Neural cell (in vitro differentiated cells): Measurements from ENCODE around the gene LUC7L3. TPM values are rescaled to one million over a fixed set of nuclear protein-coding genes. Genes with fewer than 3 reads are reported as not detected.

Experiments used
- H2AFZ ChIP-seq: fragments of 200-600, 300-800 bp; sonication (generic), shearing (Covaris generic); 2 replicates; pipeline ENCODE4 v1.6.0; 2014; ENCODE audit warnings: low read depth, mild to moderate bottlenecking, antibody characterized with exemption, low read length, moderate library complexity
- H3F3A ChIP-seq: fragments of 200-600 bp; shearing (Covaris generic); 2 replicates; pipeline ENCODE4 v1.6.1; 2016; ENCODE audit warnings: mild to moderate bottlenecking, moderate library complexity, mixed read lengths, antibody characterized with exemption, low read length; ENCODE audit not compliant: insufficient read depth, poor library complexity, severe bottlenecking
- H3K27ac ChIP-seq: fragments of 200-600, 300-800 bp; sonication (generic), shearing (Covaris generic); 2 replicates; pipeline ENCODE4 v1.5.1; 2014; ENCODE audit warnings: mild to moderate bottlenecking, low read length, moderate library complexity
- H3K27me3 ChIP-seq: fragments of 300-800, 200-600 bp; sonication (generic), shearing (Covaris generic); 2 replicates; pipeline ENCODE4 v1.6.0; 2014; ENCODE audit warnings: mild to moderate bottlenecking, low read depth, low read length, moderate library complexity; ENCODE audit not compliant: insufficient read depth
- H3K36me3 ChIP-seq: fragments of 300-800, 200-600 bp; sonication (generic), shearing (Covaris generic); 2 replicates; pipeline ENCODE4 v1.5.1; 2014; ENCODE audit warnings: mild to moderate bottlenecking, antibody characterized with exemption, low read length, moderate library complexity; ENCODE audit not compliant: insufficient read depth
- H3K4me2 ChIP-seq: fragments of 300-800, 200-600 bp; sonication (generic), shearing (Covaris generic); 2 replicates; pipeline ENCODE4 v1.6.0; 2014; ENCODE audit warnings: mild to moderate bottlenecking, low read length
- H3K4me3 ChIP-seq: fragments of 300-800, 200-600 bp; sonication (generic), shearing (Covaris generic); 2 replicates; pipeline ENCODE4 v1.5.1; 2014; ENCODE audit warnings: mild to moderate bottlenecking, low read length, moderate library complexity
- H3K79me2 ChIP-seq: fragments of 200-600 bp; shearing (Covaris generic); replicated peaks from 2 replicates; pipeline ENCODE4 v1.6.0; 2014; ENCODE audit warnings: mild to moderate bottlenecking, low read length, moderate library complexity; ENCODE audit not compliant: insufficient read depth
- H3K9ac ChIP-seq: fragments of 300-800, 200-600 bp; sonication (generic), shearing (Covaris generic); 2 replicates; pipeline ENCODE4 v1.6.1; 2016; ENCODE audit warnings: mild to moderate bottlenecking, low read length, mixed read lengths
- H3K9me2 ChIP-seq: fragments of 200-600 bp; shearing (Covaris generic); 2 replicates; pipeline ENCODE4 v1.6.1; 2016; ENCODE audit warnings: mild to moderate bottlenecking, low read length, mixed read lengths; ENCODE audit not compliant: insufficient read depth
- H3K9me3 ChIP-seq: fragments of 200-600, 300-800 bp; sonication (generic), shearing (Covaris generic); 2 replicates; pipeline ENCODE4 v1.6.1; 2016; ENCODE audit warnings: mild to moderate bottlenecking, mixed run types, low read length, moderate library complexity, mixed read lengths
- H4K20me1 ChIP-seq: fragments of 200-600 bp; shearing (Covaris generic); 2 replicates; pipeline ENCODE4 v1.6.1; 2016; ENCODE audit warnings: mild to moderate bottlenecking, mixed run types; ENCODE audit not compliant: insufficient read depth
- EP300 ChIP-seq: fragments of 450-650 bp; conservative IDR thresholded peaks from 2 replicates; pipeline ENCODE4 v1.6.1; 2014; ENCODE audit warnings: antibody characterized with exemption, mild to moderate bottlenecking, moderate library complexity; ENCODE audit not compliant: poor library complexity, severe bottlenecking
- EZH2 ChIP-seq: fragments of 200-600, 300-800 bp; shearing (Covaris generic), sonication (generic); IDR thresholded peaks from 2 replicates; pipeline ENCODE4 v1.6.1; 2014; ENCODE audit warnings: antibody characterized with exemption, low read length, borderline replicate concordance, mild to moderate bottlenecking; ENCODE audit not compliant: insufficient read depth, poor library complexity, severe bottlenecking
- MXI1 ChIP-seq: fragments of 450-650 bp; conservative IDR thresholded peaks from 2 replicates; pipeline ENCODE4 v1.6.1; 2014; ENCODE audit warnings: antibody characterized with exemption, mild to moderate bottlenecking; ENCODE audit not compliant: poor library complexity, severe bottlenecking
- POLR2AphosphoS5 ChIP-seq: IDR thresholded peaks from 2 replicates; pipeline ENCODE4 v1.6.1; 2012
- RAD21 ChIP-seq: fragments of 450-650 bp; conservative IDR thresholded peaks from 2 replicates; pipeline ENCODE4 v1.6.1; 2014; ENCODE audit warnings: antibody characterized with exemption, mild to moderate bottlenecking, moderate library complexity
- SMC3 ChIP-seq: fragments of 450-650 bp; conservative IDR thresholded peaks from 2 replicates; pipeline ENCODE4 v1.6.1; 2014; ENCODE audit warnings: antibody characterized with exemption, mild to moderate bottlenecking, moderate library complexity; ENCODE audit not compliant: poor library complexity
- TAF1 ChIP-seq: IDR thresholded peaks from 2 replicates; pipeline ENCODE4 v1.6.1; 2012; ENCODE audit warnings: low read depth
- polyA plus RNA-seq: library from polyadenylated mRNA; depleted of rRNA; stranded (reverse); fragments of >200 nt; gene quantifications from 2 replicates; pipeline ENCODE4 v1.2.3, GENCODE V29; 2014
- TF ChIP-seq, protein P1 (sequence below): fragments of 450-650 bp; IDR thresholded peaks from 2 replicates; pipeline ENCODE4 v1.5.1; 2014; ENCODE audit warnings: antibody characterized with exemption, mild to moderate bottlenecking, moderate library complexity; ENCODE audit not compliant: poor library complexity, severe bottlenecking
- TF ChIP-seq, protein P2 (sequence below): IDR thresholded peaks from 2 replicates; pipeline ENCODE4 v1.6.1; 2012; ENCODE audit warnings: borderline replicate concordance

LUC7L3 gene
- polyA plus RNA-seq, 1 donor from 2014 or later, result 677 TPM

DNA sequence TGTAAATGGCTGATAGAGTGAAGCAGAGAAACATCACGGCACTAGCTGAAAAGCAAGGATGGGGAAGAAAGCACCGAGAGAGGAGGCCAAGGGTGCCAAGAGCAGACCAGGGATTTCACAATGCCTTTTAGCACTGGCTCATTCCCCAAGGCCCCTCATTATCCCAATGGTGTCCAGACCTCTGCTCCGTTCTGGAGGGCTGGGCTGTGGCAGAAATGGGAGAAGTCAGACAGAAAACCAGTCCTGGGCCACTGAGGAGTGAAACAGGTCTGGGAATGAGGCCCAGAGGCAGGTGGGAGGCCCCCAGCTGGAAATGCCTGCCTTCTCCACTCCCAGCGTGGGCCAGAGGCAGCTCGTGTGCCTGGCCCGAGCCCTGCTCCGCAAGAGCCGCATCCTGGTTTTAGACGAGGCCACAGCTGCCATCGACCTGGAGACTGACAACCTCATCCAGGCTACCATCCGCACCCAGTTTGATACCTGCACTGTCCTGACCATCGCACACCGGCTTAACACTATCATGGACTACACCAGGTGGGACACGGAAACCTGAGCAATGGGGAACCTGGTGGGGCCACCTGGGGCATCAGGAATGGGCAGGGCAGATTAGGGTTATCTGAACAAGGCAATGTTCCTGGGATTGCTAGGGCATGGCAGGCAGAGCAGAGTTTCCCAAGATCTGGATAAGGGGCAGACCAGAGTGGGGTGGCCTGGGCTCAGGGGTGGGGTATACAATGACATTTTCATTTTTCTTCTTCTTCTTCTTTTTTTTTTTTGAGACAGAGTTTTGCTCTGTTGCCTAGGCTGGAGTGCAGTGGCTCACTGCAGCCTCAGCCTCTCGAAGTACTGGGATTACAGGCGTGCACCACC lies 32.0 kb upstream of the LUC7L3 start:
- Histone ChIP-seq H3K79me2 (no peaks in the 10 kb centered on the region), H3K9me2 (no peaks in the 10 kb centered on the region), H4K20me1 (no peaks in the 10 kb centered on the region), H2AFZ (no peak overlapping the region), H3K9ac (no peak overlapping the region), H3K4me3 (no peak overlapping the region), H3F3A (no peaks in the 10 kb centered on the region), H3K4me2 (no peak overlapping the region), H3K36me3 (no peaks in the 10 kb centered on the region), H3K27me3 (no peaks in the 10 kb centered on the region), H3K27ac (no peak overlapping the region), H3K9me3 (no peaks in the 10 kb centered on the region)
- TF ChIP-seq MXI1 (no peak), EP300 (no peak), RAD21 (no peak), EZH2 (no peak), POLR2AphosphoS5 (no peak), TAF1 (no peak), SMC3 (no peak)
- TF ChIP-seq, protein P1, sequence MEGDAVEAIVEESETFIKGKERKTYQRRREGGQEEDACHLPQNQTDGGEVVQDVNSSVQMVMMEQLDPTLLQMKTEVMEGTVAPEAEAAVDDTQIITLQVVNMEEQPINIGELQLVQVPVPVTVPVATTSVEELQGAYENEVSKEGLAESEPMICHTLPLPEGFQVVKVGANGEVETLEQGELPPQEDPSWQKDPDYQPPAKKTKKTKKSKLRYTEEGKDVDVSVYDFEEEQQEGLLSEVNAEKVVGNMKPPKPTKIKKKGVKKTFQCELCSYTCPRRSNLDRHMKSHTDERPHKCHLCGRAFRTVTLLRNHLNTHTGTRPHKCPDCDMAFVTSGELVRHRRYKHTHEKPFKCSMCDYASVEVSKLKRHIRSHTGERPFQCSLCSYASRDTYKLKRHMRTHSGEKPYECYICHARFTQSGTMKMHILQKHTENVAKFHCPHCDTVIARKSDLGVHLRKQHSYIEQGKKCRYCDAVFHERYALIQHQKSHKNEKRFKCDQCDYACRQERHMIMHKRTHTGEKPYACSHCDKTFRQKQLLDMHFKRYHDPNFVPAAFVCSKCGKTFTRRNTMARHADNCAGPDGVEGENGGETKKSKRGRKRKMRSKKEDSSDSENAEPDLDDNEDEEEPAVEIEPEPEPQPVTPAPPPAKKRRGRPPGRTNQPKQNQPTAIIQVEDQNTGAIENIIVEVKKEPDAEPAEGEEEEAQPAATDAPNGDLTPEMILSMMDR, result no peak
- TF ChIP-seq, protein P2, sequence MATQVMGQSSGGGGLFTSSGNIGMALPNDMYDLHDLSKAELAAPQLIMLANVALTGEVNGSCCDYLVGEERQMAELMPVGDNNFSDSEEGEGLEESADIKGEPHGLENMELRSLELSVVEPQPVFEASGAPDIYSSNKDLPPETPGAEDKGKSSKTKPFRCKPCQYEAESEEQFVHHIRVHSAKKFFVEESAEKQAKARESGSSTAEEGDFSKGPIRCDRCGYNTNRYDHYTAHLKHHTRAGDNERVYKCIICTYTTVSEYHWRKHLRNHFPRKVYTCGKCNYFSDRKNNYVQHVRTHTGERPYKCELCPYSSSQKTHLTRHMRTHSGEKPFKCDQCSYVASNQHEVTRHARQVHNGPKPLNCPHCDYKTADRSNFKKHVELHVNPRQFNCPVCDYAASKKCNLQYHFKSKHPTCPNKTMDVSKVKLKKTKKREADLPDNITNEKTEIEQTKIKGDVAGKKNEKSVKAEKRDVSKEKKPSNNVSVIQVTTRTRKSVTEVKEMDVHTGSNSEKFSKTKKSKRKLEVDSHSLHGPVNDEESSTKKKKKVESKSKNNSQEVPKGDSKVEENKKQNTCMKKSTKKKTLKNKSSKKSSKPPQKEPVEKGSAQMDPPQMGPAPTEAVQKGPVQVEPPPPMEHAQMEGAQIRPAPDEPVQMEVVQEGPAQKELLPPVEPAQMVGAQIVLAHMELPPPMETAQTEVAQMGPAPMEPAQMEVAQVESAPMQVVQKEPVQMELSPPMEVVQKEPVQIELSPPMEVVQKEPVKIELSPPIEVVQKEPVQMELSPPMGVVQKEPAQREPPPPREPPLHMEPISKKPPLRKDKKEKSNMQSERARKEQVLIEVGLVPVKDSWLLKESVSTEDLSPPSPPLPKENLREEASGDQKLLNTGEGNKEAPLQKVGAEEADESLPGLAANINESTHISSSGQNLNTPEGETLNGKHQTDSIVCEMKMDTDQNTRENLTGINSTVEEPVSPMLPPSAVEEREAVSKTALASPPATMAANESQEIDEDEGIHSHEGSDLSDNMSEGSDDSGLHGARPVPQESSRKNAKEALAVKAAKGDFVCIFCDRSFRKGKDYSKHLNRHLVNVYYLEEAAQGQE, result no peak

DNA sequence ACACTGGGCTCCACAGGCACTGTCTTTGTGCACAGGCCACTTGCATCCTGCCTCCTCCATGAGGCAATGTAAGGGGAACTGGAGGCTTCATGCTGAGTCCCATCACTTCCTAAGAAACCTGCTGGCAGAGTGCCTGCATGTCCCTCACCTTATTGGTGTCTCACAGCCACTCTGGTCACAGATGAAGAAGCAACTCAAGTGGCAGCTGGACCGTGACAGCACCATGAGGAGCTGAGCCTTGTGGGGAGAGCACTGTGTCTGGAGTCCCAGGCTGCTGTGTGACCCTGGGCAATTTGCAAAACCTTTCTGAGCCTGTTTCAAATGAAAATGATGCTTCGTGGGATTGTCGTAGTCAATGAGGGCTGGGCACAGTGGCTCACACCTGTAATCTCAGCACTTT lies 31.2 kb upstream of the LUC7L3 start:
- Histone ChIP-seq H3F3A (no peaks in the 10 kb centered on the region), H3K9ac (no peak overlapping the region), H2AFZ (no peak overlapping the region), H3K9me3 (no peaks in the 10 kb centered on the region), H3K79me2 (no peaks in the 10 kb centered on the region), H3K27ac (no peak overlapping the region), H3K9me2 (no peaks in the 10 kb centered on the region), H3K27me3 (no peaks in the 10 kb centered on the region), H4K20me1 (no peaks in the 10 kb centered on the region), H3K4me2 (no peak overlapping the region), H3K4me3 (no peak overlapping the region), H3K36me3 (no peaks in the 10 kb centered on the region)
- TF ChIP-seq SMC3, result no peak
- TF ChIP-seq MXI1, result no peak
- TF ChIP-seq, protein P2, result no peak
- no peak for TF ChIP-seq EP300
- no peak for TF ChIP-seq EZH2
- TF ChIP-seq, protein P1, result no peak
- no peak for TF ChIP-seq TAF1
- no peak for TF ChIP-seq POLR2AphosphoS5
- TF ChIP-seq RAD21, result no peak
